NCI-H446 (cell line): ENCODE data around the gene KIF26B.
"Not testable (repeated sequence)": the region's sequence is repeated elsewhere in the genome, so short reads cannot be mapped to it uniquely, and the experiment has no call there.

Experiments
- DNase-seq, 2 experiments: peaks; one replicate each; lab custom pipeline; 2025; lab: John Stamatoyannopoulos, UW

KIF26B gene

DNA sequence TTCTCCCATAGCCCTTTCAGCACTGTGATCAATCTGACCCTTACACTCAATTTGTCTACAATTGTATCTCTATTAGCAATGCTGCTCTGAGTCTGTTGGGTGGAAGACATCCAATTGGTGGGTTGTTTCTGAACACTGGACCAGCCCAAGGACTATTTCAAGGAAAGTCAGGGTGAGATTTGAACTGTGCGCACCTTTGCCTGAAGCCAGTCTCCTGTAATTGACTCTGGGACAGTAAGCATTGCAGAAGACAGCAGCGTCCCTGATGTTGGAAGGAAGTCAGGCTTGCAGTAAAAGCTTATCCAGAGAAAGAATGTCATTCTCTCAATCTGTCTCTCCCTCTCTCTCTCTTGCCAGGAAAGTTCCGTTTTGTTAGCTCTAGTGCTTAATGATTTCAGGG, 233.9 kb downstream of the KIF26B start:
- DNase-seq, result no peak

DNA sequence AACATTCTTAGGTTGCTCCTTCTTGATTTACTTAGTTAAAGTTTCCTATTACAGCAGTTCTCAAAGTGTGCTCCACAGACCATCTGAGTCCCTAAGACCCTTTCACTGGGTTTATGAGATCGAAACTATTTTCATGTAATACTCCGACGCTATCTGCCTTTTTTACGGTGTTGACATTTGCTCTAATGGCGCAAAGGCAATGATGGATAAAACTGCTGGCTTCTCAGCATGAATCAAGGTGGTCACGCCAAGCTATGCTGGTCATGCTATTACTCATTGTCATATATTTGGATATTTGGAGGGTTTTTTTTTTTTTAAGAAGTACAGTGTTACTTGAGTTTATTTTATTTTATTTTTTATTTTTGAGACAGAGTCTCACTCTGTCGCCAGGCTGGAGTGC, 235.1 kb downstream of the KIF26B start:
- no peak for DNase-seq

- no peak for DNase-seq
These were observed 236.2 kb downstream of the KIF26B start for GRCh38 chr1:245390975-245391374.

- no peak for DNase-seq
These were observed 238.9 kb downstream of the KIF26B start for GRCh38 chr1:245393694-245394093.

DNA sequence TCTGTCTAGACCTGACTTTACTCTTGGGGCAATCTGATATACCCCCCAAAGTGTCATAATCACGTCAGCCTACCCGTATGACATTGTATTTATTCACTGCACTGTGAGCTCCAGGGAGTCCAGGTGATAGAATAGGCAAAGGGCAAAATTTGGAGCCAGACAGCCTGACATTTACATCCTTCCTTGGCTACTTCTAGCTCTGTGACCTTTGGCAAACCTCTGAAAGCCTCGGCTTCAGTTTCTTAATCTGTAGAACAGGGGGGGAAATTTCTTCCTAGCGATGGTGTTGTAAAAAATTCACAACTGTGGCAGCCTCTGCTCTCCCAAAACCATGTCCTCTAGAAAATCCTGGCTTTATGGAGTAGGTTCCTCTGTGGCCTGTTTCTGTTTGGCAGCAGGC, 240.9 kb downstream of the KIF26B start:
- DNase-seq, result no peak

DNA sequence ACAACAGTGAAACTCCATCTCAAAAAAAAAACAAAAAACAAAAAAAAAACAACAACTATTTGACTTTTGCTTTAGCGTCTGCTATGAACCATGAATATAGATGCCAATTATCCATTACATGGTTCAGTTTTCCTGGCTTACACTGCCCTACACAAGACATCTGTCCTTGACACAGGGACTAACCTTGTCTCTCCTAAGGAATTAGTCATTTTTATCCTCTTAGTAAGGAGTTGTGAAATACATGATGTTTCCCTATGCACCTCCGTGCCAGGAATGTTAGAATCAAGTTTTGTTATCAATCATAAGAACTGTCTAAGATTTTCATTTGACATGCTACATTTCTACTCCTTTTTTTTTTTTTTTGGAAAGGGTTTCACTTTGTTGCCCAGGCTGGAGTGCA, 241.8 kb downstream of the KIF26B start:
- no peak for DNase-seq

DNA sequence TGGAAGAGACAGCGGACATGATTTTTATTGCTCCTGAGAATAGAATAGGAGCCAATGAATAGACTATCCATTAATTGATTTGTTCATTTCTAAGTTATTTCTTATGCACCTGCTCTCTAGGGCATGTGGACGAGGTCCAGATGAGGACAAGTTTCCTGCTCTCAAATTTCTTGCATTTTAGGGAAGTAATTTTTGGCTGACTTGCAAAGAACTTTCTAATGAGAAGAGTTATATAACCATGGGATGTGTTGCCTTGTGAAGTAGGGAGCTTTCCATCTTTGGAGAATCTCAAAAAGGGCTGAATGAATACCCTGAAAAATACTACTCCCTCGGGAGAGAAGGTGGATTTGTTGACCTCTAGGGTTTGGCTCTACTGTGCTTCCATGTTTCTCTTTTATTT, 243.0 kb downstream of the KIF26B start:
- no peak for DNase-seq

DNA sequence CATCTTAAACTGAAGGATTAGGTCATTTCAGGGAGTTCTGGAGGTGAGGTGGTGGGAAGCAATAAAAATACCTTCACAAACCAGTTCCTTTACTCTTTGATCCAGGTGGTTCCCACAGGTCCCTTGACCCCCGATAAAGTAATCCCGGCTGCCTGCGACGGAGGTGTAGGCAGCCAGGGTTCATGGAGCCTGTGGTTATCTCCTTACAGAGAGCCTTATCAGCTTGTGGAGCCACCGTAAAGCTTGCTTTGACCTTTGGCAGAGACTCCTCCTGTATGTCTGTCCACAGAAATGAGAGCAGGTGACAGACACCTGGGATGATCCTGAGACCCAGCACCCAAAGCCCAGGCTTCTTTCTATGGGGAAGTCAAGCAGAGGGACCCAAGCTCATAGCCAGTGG, 243.4 kb downstream of the KIF26B start:
- DNase-seq, result no peak

GRCh38 chr1:245401881-245402587, 247.2 kb downstream of the KIF26B start:
- DNase-seq, result no peak

- not testable (repeated sequence) for DNase-seq
These were observed 248.2 kb downstream of the KIF26B start for GRCh38 chr1:245402998-245403397.

DNA sequence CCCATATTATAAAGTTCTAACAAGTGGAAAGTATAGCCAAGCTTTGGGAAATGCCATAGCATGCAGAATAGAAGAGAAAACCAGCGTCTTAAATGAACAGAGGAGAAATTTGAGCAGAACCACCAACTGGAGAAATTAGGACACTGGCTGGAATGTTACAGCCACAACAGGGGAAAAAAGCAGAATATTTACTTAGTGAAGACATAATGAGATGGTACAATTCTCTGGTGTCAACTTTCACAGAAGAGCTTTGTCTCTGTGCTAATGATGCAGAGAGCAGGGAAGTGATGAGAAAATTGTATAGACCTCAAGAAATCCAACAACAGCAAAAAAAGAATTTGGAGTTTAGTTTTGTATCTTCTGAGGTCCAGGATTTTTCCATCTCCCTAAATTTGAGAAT, 249.7 kb downstream of the KIF26B start:
- DNase-seq, result no peak

DNA sequence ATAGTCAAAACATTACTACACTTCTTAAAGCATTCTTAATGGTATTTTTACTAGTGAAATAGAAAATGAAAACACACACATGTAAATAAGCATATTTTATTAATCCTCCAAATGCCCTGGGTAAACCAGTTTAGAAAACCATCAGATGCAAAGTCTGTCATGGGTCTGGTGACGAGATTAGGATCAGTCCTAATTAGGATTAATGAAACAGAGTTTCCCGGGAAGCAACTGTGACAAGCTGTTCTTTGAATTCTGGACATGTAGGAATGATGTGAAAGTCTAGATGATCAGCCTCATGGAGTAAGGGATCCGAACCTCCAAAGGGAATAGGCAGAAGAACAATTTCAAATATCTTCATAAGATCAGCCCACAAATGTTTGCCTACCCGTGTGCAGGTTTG, 250.2 kb downstream of the KIF26B start:
- no peak for DNase-seq

DNA sequence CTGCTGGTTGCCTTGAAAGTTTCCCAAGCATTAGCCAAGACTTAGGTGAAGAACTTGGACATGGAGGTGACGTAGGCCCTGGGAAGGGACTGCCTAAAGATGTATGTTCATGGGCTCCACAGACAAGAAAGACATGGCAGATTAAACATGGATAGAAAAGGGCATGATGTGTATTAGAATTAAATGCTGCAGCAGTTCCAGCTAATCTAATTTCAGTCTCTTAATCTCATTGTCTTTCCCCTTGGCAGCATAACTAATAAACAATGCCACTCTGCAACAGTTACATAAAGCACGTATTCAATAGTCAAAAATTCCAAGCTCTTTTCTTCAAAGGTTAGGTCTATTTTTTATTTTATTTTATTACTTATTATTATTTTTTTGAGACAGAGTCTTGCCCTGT, 251.6 kb downstream of the KIF26B start:
- DNase-seq, result no peak

GRCh38 chr1:245407983-245408382, 253.2 kb downstream of the KIF26B start:
- no peak for DNase-seq

- no peak for DNase-seq
These were observed 254.8 kb downstream of the KIF26B start for GRCh38 chr1:245409341-245410195.

- no peak for DNase-seq
These were observed 256.7 kb downstream of the KIF26B start for GRCh38 chr1:245411245-245412036.

GRCh38 chr1:245412306-245412705, 257.5 kb downstream of the KIF26B start:
- DNase-seq, result no peak

GRCh38 chr1:245416781-245417180, 262.0 kb downstream of the KIF26B start:
- no peak for DNase-seq

GRCh38 chr1:245418077-245418476, 263.3 kb downstream of the KIF26B start:
- no peak for DNase-seq

DNA sequence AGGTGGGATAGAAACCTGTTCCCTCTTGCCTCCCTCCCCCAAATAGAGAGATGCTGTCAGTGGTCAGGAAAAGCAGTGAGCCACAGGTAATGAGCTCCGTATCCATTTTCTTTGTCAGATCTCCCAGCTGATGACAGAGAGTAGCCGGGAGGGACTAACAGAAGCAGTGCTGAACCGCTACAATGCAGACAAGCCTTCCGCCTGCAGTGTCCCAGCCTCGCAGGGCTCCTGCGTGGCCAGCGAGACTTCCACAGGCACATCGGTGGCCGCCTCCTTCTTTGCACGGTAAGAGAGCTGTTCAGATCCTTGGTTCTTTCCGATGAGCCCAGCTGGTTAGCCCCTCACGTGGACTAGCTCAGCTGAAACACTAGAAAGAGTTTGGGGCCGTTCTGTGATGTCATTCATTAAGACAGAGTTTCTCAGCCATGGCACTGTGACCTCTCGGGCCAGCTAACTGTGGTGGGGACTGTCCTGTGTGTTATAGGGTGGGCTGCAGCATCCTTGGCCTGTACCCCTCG, 264.7 kb downstream of the KIF26B start:
- no peak for DNase-seq

GRCh38 chr1:245419989-245420388, 265.2 kb downstream of the KIF26B start:
- DNase-seq, result no peak

DNA sequence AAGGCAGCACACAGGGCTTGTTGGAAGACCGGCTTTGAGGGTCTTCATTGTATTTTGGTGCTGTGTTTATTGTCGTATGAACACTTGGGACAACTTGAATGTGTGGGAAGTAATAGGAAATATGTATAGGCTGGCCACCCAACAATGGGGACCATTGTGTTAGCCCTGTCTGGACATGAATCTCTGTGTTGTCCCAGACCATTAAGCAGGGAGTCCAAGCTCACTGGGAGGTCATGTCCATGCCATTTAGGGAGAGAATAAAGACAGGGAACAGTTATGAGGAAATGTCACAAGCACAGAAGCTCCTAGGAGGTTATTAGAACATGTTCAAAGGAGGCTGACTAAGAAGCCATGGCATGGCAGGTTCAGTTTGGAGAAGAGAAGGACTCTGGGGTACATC, 266.1 kb downstream of the KIF26B start:
- DNase-seq, result no peak
